CD4-positive, alpha-beta T cell treated with Interleukin-2 at 100 ng/mL for 4 hours (primary cell): ENCODE measurements around the gene IRF7.

Source experiments
- DNase-seq: peaks from one replicate; pipeline ENCODE4 v3.0.0-alpha.2; 2020; ENCODE audit warnings: low spot score

The IRF7 gene

DNA sequence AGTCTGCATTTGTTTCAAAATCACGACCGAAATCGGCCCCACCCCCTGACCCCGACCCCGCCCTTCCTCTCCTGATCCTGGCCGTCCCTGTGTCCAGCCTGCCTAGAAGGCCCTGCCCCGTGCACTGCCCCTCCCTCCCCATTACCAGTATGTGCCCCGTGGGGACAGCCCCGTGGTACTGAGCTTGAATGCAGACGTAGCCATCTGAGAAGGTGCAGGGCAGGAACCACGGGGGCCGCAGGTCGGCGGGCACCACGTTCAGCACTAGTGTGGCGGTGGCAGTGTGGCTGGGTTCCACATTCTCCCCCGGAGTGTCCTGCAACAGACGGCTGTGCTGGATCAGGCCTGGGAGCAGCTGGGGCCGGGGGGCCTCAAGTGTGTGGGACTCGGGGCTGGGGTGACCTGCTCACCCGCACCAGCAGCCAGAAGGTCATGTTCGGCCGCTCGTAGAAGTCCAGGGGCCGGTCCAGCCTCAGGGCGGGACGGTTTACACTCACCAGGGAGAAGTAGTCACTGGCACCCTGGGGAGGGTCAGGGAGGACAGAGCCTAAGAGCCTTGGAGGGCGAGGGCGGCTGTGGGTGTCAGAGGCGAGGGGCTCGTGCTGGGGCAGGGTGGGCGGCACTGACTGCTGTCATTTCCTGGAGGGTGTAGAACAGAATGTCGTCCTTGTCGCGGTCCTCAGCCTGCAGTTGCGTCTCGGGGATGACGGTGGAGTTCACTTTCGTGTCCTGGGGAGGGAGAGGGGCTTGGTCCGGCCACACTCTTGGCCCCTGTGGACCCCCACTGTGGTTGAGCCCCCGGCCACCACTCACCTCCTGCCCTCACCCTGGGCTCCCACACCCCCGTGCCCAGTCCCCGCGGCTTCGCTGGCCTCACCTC, 5.4 kb upstream of the IRF7 start:
- DNase-seq = no peak

DNA sequence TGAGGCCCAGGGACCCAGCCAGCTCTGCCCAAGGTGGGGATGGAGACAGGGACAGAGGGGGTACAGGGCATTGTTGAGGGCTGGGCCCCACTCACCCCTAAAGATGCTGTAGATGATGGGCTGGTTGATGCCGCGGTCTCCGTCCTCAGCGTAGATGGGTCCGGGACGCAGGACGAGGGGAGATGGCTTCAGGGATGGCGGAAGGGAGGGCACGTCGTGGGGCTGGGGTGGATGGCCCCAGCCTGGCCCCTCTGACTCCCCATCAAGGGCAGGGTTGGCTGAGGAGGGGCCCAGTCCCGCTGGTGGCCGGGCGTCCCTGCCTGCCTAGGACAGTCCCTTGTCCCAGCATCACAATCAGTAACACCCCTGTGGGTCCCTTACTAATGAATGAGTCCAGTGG, 4.5 kb upstream of the IRF7 start:
- DNase-seq = no peak

DNA sequence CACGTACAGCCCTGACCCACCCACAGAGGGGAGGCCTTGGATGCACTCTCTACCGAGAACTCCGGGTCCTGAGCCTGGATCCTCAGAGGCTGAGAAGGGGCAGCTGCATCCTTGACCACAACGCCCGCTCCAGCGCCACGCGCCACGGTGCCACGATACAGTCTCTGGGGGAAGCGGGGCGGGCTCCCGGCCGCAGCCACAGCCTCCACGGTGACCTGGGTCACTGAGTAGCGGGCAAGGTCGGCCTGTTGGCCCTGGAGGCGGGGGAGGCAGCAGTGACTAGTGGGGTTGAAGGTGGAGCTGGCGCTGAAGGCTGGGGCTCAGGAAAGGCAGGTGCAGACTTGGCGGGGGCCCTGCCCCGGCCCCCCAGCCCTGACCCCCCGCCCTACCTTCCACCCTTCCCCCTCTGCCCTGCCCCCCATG, 3.9 kb upstream of the IRF7 start:
- no peak for DNase-seq

DNA sequence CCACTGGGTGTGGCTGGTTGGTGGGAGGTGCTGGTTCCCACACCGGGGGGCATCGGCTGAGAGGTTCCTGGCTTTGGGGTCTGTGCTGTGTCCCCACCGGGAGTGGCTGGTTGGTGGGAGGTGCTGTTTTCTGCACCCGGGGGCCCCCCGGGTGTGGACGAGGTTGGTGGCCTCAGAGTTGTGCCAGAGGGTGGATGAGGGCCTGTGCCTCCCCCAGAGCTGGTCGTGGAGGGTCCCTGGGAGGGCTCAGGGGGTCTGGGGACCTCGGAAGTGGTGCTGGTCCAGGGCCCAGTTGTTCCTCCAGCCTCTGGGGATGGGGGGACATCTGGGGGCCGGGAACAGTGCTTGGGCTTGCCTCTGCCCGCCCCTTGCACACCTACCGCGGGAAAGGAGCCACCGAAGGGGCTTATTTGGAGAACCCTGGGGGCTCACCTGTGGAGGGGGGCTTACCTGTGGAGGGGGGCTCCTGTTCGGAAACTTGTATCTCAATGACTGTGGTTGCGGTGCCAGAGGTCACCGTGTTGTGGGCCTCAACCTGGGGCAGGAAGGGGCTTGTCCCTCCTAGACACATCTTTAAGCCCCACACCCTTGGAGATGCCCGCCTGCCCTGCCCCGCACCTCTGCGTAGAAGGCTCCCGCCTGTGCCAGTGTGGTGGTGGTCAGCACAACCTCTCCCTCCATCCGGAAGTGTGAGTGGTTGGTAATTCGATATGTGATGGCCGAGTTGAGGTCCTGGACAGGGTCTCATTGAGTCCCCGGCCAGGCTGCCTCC, 3.3 kb upstream of the IRF7 start:
- DNase-seq = no peak

DNA sequence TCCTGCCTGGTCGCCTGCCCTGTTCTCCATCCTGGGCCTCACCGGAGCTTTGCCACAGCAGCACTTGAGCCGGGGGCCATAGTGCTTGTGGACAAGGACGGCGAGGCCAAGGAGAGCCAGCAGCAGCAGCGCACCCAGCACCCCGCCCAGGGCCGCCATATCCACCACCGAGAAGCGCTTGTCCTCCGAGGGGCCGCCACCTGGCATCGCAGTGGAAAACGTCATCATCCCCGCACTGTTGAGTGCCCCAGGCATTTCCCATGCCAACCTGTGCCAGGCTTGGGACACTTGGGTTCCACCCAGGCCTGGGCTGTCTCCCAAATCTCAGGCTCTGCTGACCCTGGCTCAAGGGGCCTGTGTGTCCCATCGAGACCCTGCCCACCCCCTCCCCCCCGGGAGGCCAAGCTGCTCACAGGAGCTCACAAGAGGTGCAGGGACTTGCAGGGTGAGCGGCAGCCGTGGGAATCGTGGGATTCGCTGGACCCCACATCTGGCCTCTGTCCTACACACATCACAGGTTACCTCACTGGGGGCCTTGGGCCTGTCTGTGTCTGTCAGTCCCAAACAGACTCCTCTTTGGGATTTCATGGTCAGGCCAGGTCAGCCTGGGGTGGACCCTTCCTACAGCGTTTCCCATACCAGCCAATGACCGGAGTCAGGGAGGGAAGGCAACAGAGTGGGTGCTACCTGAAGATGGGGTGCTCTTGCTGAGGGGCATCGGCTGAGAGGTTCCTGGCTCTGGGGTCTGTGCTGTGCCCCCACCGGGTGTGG, 2.3 kb upstream of the IRF7 start:
- DNase-seq = no peak

DNA sequence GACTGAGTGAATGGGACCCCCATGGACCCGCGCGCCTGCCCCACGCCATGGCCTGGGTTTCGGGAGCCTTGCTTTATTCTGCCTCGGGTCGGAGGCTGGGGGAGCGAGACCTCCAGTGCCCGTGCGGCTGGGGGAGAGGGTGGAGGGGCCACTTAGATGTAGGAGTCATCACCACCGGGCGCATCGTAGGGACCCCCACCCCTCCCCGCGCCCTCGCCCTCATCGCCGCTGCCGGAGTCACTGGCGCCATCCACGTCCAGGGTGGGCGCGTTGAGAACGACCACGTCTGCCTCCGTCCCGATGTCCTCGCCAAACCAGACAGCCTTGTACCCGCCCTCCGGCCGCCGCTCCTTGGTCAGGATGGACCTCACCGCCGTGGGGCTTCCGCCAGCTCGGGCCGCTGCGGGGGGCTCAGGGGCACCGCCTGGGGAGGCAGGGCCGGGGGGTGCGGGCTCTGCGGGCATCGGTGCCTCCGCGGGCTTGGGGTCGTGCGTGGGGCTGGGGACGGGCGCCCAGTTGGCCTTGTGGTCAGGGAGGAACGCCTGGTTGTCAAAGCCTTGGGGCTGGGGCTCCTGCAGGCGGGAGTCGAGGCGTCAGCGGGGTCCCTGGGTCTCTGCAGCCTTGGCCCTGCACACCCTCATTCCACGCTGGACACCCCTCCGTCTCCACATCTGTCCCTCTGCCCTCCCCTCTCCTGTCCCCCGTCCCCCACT, 1.6 kb upstream of the IRF7 start:
- no peak for DNase-seq

DNA sequence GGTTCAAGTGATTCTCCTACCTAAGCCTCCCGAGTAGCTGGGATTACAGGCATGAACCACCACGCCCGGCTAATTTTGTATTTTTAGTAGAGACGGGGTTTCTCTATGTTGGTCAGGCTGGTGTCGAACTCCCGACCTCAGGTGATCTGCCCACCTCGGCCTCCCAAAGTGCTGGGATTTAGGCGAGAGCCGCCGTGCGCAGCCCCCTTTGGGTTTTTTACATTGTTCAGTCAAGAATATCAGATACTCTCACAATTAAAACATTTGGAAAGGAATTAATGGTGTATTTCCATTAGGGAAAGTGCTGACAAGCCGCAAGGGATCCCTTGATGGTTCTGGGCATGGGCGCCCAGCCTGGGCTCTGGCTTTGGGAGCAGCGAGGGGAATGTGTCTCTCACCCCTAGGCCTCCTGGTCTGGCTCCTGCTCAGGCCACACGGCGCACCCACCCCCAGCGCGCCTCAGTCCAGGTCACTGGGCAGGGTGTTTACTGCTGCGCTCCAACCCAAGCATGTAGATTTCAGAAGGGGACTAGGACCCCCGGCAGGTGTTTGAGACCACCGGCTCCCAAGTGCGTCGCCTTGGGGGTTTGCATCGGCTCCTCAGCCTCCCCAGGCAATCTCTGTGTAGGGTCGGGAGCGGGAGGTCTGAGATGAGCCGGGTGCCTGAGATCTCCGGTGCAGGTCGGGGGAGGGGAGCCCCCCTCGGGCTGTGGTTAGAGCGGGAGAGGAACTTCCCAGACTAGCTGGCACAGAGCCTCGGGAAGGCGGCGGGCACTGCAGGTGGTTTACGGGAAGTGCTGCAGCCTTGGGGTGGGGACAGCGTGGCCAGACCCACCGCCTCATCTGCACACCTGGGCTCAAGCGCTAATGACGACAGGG, 809 bp upstream of the IRF7 start:
- no peak for DNase-seq

DNA sequence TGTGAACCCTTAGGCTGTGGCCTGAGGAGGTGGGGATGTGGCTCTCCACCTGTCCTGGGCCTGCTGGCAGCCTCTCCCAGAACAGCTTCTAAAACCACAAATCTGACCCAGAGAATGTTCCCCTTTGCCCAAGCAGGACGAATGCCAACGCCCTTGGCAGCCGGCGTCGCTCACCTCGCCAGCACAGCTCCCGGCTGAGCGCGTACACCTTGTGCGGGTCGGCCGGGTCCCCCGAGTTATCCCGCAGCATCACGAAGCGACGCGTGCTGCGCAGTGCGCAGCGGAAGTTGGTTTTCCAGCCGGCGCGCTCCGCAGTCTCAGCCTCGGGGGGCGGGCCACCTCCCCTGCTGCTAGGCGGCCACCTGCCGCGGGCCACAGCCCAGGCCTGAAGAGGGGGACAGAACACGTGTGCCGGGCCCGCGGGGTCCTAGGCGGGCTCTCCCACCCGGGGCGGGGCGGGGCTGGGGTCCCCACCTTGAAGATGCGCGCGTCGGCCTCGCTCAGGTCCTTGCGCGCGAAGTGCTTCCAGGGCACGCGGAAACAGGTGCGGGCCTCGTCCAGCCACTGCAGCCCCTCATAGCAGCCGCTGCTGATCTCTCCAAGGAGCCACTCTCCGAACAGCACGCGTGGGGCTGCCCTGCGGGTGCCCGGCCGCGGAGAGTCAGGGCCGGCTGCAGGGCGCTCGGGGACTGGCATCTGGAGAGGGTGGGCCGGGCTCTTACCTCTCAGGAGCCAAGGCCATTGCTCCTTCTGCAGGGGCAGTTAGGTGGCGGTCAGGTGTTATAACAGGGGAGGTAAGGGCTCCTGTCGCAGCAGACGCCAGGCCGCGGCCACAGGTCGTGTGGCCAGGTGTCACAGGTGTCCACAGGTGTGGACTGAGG, 887 bp downstream of the IRF7 start:
- no peak for DNase-seq

DNA sequence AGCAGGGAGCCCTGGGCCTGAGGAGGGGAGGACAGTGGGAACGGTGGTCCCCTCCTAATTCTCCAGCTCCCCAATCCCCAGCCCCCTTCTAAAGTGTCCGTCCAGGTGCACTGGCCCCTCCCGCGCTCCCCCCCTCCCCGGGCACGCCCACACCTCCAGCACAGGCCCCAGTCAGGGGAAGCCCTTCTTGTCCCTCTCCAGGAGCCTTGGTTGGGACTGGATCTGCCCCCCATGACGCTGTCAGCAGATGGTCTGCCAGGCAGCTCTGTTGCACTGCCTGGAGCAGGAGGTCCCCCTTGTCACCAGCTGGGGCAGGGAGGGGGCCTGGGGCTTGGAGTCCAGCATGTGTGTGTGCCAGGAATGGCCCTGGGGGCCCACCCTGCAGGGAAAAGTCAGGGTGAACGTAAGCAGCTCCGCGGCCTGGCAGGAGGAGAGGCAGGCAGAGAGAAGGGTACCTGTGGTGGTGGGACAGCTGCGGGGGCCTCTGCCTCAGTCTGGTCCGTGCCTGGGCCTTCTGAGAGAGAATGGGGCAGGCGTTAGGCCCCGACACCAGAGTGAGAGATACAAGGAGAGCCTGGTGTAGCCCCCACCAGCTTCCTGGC, 1.6 kb downstream of the IRF7 start:
- DNase-seq = no peak

DNA sequence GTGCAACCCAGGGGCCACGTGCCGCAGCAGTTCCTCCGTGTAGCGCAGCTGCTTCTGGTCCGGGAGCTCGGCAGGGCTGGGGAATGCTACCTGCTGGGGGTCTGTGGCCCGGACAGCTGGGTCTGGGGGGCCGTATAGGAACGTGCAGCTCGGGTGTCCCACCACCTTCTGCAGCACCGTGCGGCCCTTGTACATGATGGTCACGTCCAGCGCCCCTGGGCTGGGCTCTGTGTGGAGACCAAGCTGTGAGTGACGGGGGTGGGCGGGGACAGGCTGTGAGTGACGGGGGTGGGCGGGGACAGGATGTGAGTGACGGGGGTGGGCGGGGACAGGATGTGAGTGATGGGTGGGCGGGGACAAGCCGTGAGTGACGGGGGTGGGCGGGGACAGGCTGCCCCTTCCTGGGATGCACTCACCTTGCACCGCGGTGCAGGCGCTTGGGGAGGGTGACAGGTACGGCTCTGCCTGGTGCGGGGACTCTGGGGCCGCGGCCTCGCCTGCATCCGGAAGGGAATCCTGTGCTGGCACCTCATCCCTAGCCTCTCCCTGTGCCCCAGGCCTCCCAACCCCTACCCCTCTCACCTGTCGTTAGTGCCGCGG, 2.3 kb downstream of the IRF7 start:
- DNase-seq = peak; percentile 67

DNA sequence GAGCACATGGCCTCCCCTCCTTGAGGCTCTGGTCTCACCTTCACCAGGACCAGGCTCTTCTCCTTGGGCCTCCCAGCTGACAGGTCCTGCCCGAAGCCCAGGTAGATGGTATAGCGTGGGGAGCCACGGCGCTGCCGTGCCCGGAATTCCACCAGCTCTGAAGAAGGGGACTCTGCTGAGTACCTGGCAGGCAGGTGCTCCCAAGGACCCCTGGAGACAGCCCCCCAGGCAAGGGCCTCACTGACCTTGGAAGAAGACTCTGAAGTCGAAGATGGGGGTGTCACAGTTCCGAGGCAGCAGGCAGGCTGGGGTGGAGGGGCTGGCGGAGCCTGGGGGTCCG, 2.8 kb downstream of the IRF7 start:
- DNase-seq = no peak

DNA sequence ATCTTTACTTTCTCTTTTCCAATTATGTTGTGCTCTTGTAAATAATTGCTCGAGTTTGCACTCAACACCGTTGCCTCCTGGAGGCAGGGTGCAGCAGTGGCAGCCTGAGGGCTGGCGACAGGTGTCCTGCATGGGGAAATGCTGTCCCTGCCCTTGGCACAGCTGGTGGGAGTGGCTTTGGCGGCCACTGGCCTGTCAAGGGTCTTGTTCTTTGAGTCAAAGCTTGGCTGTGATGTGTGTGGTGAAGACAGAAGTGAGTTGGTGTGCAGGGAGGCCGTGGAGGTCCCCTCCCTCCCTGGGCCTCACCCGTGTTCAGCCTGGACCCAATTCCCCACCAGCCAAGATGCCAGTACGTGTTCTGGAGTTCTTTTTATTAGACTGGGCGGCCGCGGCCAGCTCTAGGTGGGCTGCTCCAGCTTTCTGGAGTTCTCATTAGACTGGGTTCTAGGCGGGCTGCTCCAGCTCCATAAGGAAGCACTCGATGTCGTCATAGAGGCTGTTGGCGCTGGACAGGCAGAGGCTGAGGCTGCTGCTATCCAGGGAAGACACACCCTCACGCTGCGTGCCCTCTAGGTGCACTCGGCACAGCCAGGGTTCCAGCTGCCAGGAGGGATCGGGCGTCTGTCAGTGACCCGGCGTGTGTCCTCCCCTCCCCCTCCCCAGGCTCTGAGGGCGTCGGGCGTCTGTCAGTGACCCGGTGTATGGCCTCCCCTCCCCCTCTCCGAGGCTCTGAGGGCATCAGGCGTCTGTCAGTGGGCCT, 3.4 kb downstream of the IRF7 start:
- DNase-seq = no peak

DNA sequence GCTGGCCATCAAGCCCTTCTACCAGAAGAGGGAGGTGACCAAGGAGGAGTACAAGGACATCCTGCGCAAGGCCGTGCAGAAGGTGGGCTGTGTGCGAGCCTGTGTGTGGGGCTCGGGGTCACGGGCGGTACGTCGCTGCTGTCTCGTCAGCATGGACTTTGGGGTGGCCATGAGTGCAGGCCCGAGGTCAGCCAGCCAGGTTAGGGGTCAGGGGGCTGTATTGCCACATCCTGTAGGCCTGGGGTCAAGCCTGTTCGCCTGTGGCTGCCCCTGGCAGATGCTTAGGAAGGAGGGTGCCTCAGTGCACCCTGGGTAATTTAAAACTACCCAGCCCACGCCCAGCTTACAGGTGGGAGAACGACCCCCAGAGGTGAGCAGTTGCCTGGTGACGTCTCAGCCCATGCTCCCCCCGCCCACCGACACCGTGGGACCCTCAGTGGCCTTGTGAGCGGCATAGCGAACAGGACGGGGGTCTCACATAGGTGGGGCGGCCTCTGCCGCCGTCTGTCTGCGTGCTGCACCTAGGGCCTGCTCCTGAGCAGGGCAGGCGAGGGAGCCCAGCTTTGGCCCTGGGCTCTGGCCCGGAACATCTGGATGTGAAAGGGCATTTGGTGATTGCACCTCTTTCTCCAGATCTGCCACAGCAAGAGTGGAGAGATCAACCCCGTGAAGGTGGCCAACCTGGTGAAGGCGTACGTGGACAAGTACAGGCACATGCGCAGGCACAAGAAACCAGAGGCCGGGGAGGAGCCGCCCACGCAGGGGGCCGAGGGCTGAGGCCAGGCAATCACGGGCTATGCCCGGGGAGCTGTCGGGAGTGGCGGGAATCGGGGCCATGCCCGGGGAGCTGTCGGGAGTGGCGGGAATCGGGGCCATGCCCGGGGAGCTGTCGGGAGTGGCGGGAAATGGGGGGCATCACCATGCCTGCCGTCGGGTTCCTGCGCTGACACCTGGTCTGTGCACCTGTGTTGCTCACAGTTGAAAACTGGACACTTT, 4.5 kb downstream of the IRF7 start:
- DNase-seq = no peak

DNA sequence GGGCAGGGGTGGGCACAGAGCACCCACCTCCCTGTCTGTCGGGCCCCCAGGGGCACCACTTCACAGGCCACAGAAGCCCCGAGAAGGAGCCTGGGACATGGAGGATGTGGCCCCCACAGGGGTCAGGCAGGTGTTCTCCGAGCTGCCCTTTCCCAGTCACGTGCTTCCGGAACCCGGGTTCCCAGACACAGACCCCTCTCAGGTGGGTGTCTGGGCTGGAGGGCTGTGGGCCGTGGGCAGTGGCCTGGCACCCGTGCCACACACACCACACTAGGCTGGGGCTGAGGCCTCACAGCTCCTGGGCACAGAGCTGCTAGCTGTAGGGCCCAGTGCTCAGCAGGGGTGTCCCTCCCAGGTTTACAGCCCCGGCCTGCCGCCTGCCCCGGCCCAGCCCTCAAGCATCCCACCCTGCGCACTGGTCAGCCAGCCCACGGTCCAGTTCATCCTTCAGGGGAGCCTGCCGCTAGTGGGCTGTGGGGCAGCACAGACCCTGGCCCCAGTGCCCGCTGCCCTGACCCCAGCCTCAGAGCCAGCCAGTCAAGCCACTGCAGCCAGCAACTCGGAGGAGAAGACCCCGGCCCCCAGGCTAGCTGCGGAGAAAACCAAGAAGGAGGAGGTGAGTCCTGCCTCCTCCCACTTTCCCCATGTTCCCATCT, 5.5 kb downstream of the IRF7 start:
- no peak for DNase-seq

DNA sequence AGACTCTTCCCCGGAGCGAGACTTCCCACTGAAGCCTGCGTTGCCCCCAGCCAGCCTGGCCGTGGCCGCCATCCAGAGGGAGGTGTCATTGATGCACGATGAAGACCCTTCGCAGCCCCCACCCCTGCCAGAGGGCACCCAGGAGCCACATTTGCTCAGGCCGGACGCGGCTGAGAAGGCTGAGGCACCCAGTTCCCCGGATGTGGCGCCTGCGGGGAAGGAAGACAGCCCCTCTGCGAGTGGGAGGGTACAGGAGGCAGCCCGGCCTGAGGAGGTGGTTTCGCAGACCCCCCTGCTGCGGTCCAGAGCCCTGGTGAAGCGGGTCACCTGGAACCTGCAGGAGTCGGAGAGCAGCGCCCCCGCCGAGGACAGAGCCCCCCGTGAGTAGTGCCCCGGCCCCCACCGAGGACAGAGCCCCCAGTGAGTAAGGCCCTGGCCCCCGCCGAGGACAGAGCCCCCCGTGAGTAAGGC, 6.4 kb downstream of the IRF7 start:
- no peak for DNase-seq

DNA sequence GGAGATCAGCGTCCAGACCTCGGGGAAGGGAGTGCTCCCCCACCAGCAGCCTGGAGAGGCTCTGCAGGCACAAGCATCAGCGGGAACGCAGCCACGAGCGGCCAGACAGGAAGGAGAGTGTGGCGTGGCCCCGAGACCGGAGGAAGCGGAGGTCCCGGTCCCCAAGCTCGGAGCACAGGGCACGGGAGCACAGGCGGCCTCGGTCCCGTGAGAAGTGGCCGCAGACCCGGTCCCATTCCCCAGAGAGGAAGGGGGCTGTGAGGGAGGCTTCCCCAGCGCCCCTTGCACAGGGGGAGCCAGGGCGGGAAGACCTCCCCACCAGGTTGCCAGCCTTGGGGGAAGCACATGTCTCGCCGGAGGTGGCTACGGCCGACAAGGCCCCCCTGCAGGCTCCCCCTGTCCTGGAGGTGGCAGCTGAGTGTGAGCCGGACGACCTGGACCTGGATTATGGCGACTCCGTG, 6.9 kb downstream of the IRF7 start:
- no peak for DNase-seq
